ENCODE measurements around the gene RFX8. TPM values are rescaled to one million over a fixed set of nuclear protein-coding genes. Genes with fewer than 3 reads are reported as not detected.
A peak's percentile ranks its signal among the peaks of the same experiment; 100 is the strongest.

Gene RFX8
- total RNA-seq, 6 experiments from 2014 or later, result 2.8 to 8.0 (median 5.3) TPM

DNA sequence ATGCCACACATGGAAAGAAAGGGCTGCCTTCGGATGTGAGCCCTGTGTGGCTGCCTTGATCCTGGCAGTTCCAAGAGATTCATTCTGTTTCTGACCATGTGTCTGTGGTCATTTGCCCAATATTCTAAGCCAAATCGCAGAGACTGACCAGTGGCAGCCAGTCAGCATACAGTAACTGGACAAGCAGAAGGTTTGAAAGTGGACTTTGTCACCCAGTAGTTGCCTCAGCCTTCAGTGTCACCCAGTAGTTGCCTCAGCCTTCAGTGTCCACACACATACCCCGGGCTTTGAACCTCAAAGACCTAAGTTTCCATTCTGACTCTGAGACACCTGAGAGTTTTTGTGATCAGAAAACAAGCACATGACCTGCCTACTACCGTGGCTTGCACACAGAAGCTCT is 5.0 kb downstream of the RFX8 start:
- Mint-ChIP-seq H3K36me3 (ENCODE audit: low read depth) (peaks cover 37% of the 10 kb centered on the region), H3K9me3 (no peaks in the 10 kb centered on the region)
- TF ChIP-seq, protein P1, sequence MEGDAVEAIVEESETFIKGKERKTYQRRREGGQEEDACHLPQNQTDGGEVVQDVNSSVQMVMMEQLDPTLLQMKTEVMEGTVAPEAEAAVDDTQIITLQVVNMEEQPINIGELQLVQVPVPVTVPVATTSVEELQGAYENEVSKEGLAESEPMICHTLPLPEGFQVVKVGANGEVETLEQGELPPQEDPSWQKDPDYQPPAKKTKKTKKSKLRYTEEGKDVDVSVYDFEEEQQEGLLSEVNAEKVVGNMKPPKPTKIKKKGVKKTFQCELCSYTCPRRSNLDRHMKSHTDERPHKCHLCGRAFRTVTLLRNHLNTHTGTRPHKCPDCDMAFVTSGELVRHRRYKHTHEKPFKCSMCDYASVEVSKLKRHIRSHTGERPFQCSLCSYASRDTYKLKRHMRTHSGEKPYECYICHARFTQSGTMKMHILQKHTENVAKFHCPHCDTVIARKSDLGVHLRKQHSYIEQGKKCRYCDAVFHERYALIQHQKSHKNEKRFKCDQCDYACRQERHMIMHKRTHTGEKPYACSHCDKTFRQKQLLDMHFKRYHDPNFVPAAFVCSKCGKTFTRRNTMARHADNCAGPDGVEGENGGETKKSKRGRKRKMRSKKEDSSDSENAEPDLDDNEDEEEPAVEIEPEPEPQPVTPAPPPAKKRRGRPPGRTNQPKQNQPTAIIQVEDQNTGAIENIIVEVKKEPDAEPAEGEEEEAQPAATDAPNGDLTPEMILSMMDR (IDR thresholded peaks at IDR 0.05), result no peak

DNA sequence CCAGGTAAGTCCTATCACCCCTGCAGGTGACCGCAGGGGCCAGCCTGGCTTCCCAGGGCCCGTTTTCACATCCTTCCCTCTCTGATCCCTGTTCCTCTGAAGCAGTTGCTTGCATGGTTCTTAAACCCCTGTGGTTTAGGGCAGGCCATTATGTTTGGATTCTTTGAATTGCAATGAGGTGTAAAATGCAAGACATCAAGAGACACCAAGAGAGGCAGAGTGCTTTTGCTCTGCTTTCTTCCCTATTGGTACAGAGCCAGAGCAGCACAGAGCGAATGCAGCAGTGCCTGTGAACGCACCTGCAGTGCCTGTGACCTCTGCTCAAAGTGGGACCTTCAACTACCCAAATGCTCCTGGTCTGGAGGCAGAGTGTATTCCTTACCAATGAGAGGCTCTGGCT is 7.6 kb downstream of the RFX8 start:
- Mint-ChIP-seq H3K27ac (peak overlapping the region; percentile 59), H3K27me3 (ENCODE audit: insufficient read depth) (no peaks in the 10 kb centered on the region; the same call in 1 of the 2 replicates), H3K9me3 (no peaks in the 10 kb centered on the region), H3K4me1 (ENCODE audit: low read depth) (peaks cover 85% of the 10 kb centered on the region), H3K4me3 (no peak overlapping the region; the same call in 1 of the 2 replicates), H3K36me3 (ENCODE audit: low read depth) (peaks cover 34% of the 10 kb centered on the region)
- DNase-seq, result no peak
- TF ChIP-seq, protein P1 (IDR thresholded peaks at IDR 0.05), result no peak

More for the DNA sequence above, 5.0 kb downstream of the RFX8 start:
- Mint-ChIP-seq H3K27ac (peak overlapping the region; percentile 52), H3K4me3 (no peak overlapping the region), H3K4me1 (ENCODE audit: low read depth) (peaks cover 77% of the 10 kb centered on the region), H3K27me3 (ENCODE audit: insufficient read depth) (no peaks in the 10 kb centered on the region; the same call in 1 of the 2 replicates)
- DNase-seq, result no peak

DNA sequence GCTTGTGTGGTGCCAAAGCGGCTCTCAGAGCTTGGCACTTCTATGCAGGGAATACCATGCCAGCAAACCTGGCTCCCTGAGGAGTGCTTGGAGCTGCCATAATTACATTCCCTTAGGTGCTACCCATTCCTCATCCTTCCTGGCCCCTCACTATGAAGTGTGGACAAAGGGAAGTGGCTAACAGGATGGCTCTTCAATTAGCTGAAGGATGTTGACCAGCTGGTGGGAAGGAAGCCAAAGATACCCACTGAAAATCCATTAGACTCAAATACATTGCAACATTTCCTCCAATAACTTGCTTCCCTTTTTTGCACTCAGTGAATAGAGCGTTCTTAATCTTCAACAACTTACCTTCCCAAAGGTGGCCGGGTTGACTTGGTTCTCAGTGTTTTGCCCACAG is 8.5 kb downstream of the RFX8 start:
- Mint-ChIP-seq H3K9me3 (no peaks in the 10 kb centered on the region), H3K36me3 (ENCODE audit: low read depth) (peaks cover 36% of the 10 kb centered on the region), H3K27ac (peak overlapping the region; percentile 10; the same call in 1 of the 2 replicates), H3K4me3 (no peak overlapping the region), H3K27me3 (ENCODE audit: insufficient read depth) (no peaks in the 10 kb centered on the region; the same call in 1 of the 2 replicates), H3K4me1 (ENCODE audit: low read depth) (peaks cover 82% of the 10 kb centered on the region)
- TF ChIP-seq, protein P1 (IDR thresholded peaks at IDR 0.05), result no peak
- no peak for DNase-seq

DNA sequence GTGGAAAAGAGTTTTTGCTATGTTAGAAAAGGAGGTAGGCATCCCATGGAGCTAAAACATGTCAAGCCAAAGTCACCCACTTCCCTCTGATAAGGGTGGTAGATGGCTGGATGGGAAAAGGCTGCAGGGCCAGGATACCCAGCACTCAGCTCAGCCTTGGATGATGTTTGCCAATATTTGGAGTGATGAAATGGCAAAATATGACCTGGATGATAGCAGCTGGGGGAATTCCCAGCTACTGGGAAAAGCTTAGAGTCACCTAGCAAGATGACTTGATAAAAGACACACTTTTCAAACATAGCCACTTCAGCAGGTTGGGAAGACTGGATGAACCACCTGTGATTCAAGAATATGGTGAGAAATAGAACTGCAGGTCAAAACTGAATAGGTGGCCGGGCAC is 10.1 kb downstream of the RFX8 start:
- H3K4me1 Mint-ChIP-seq (ENCODE audit: low read depth), result peaks cover 74% of the 10 kb centered on the region
- H3K4me3 Mint-ChIP-seq, result peak overlapping the region; percentile 66
- no peaks in the 10 kb centered on the region; the same call in 1 of the 2 replicates for H3K27me3 Mint-ChIP-seq (ENCODE audit: insufficient read depth)
- H3K27ac Mint-ChIP-seq, result peak overlapping the region; percentile 84
- no peaks in the 10 kb centered on the region for H3K9me3 Mint-ChIP-seq
- TF ChIP-seq, protein P1 (IDR thresholded peaks at IDR 0.05), result no peak
- peaks cover 44% of the 10 kb centered on the region for H3K36me3 Mint-ChIP-seq (ENCODE audit: low read depth)
- DNase-seq, result no peak

DNA sequence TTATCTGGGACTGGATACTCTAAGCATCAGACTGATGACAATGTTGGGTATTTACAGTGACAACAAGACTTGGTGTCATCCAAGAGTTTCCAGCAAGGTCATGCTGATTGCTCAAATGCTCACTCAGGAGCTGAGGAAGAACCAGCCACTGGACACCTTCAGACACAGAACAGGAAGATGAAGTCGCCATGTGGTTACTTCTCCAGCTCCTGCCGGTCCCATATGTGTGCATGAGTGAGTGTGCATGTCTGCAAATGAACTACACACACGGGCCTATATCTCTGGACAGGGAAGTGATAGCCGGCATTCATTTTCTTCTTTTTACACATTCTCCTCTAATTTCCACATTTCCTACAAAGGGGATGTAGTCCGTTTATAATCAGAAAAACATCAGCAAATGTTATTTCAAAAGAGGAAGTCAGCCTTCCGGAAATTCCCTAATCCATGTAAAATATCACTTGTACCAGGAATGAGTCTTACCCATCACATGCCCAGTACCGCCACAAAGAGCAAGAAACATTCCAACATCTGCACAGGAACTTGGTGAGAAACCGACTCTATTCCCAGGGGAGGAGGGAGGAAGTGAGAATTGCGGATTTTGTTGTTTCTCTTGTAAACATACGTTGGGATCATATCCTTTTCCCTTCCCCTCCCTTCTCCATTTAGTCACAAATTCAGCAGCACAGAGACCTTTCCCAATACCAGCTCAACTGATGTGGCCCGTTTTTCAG is 10.8 kb downstream of the RFX8 start:
- peaks cover 48% of the 10 kb centered on the region for H3K36me3 Mint-ChIP-seq (ENCODE audit: low read depth)
- TF ChIP-seq, protein P1 (IDR thresholded peaks at IDR 0.05), result no peak
- H3K9me3 Mint-ChIP-seq, result no peaks in the 10 kb centered on the region
- peak overlapping the region; percentile 66 for H3K4me3 Mint-ChIP-seq
- no peaks in the 10 kb centered on the region; the same call in 1 of the 2 replicates for H3K27me3 Mint-ChIP-seq (ENCODE audit: insufficient read depth)
- peak; percentile 61 for DNase-seq
- peak overlapping the region; percentile 84 for H3K27ac Mint-ChIP-seq
- peaks cover 68% of the 10 kb centered on the region for H3K4me1 Mint-ChIP-seq (ENCODE audit: low read depth)
